ENCODE measurements around the gene LMNTD2. TPM values are rescaled to one million over a fixed set of nuclear protein-coding genes. Genes with fewer than 3 reads are reported as not detected.
A peak's percentile ranks its signal among the peaks of the same experiment; 100 is the strongest.

Gene LMNTD2
- total RNA-seq, 4 donors from 2014 or later, result 1.3 to 5.9 (median 3.2) TPM

- no peak overlapping the region for H3K4me3 ChIP-seq
- DNase-seq (ENCODE audit: low spot score in 2 of 2), result no peak
- H3K27me3 ChIP-seq, result no peaks in the 10 kb centered on the region
- peak overlapping the region in 1 of 4 donors; percentile 2 for H3K27ac ChIP-seq
- WGBS, 2 donors, result 92 to 93% methylated on average over 15 to 16 of the region's 16 CpGs
- TF ChIP-seq EP300 (IDR thresholded peaks at IDR 0.05) (no peak), POLR2A (IDR thresholded peaks at IDR 0.05) (no peak), CTCF (IDR thresholded peaks at IDR 0.05) (no peak)
- peaks cover 0 to under 1% (median 0%) of the 10 kb centered on the region in 3 donors for H3K36me3 ChIP-seq
- no peaks in the 10 kb centered on the region for H3K9me3 ChIP-seq
- H3K4me1 ChIP-seq, result peaks cover 0 to 38% (median 25%) of the 10 kb centered on the region in 4 donors
Observed at GRCh38 chr11:573146-573759, 12.7 kb upstream of the LMNTD2 start.

GRCh38 chr11:571802-572185 lies 11.3 kb upstream of the LMNTD2 start:
- H3K27me3 ChIP-seq, result no peaks in the 10 kb centered on the region
- no peak for DNase-seq (ENCODE audit: low spot score in 2 of 2)
- 70 to 84% methylated on average over 8 of the region's 8 CpGs for WGBS, 2 donors

GRCh38 chr11:569158-569885 lies 8.8 kb upstream of the LMNTD2 start:
- TF ChIP-seq CTCF (IDR thresholded peaks at IDR 0.05) (no peak), EP300 (IDR thresholded peaks at IDR 0.05) (no peak), POLR2A (IDR thresholded peaks at IDR 0.05) (no peak)
- peak overlapping the region; percentile 55 to 92 (median 88) for H3K27ac ChIP-seq
- no peaks in the 10 kb centered on the region for H3K27me3 ChIP-seq
- 22 to 34% methylated on average over 22 to 31 of the region's 36 CpGs for WGBS, 2 donors
- H3K9me3 ChIP-seq, result no peaks in the 10 kb centered on the region
- no peaks in the 10 kb centered on the region for H3K36me3 ChIP-seq
- no peak for DNase-seq (ENCODE audit: low spot score in 2 of 2)
- H3K4me3 ChIP-seq, result peak overlapping the region; percentile 31 to 79 (median 68)
- peaks cover 0 to 23% (median 9%) of the 10 kb centered on the region in 4 donors for H3K4me1 ChIP-seq

More at GRCh38 chr11:571802-572185, 11.3 kb upstream of the LMNTD2 start:
- no peaks in the 10 kb centered on the region for H3K36me3 ChIP-seq
- no peak overlapping the region for H3K4me3 ChIP-seq
- H3K9me3 ChIP-seq, result no peaks in the 10 kb centered on the region
- TF ChIP-seq POLR2A (IDR thresholded peaks at IDR 0.05) (no peak), EP300 (IDR thresholded peaks at IDR 0.05) (no peak), CTCF (IDR thresholded peaks at IDR 0.05) (no peak)
- H3K27ac ChIP-seq, result no peak overlapping the region
- peaks cover 0 to 36% (median 16%) of the 10 kb centered on the region in 4 donors for H3K4me1 ChIP-seq

- DNase-seq (ENCODE audit: low spot score in 2 of 2), result peak; percentile 80 to 83
- Histone ChIP-seq H3K27me3 (no peaks in the 10 kb centered on the region), H3K9me3 (no peaks in the 10 kb centered on the region), H3K36me3 (no peaks in the 10 kb centered on the region), H3K4me1 (peaks cover 0 to 21% (median 9%) of the 10 kb centered on the region in 4 donors), H3K4me3 (peak overlapping the region; percentile 31 to 79 (median 68)), H3K27ac (peak overlapping the region; percentile 55 to 92 (median 88))
- WGBS, 2 donors, result 1 to 2% methylated on average over 14 to 51 of the region's 123 CpGs
- peak in 1 of 2 donors; percentile 25 for TF ChIP-seq EP300 (IDR thresholded peaks at IDR 0.05)
- peak in 2 of 5 experiments; percentile 41 to 53 for TF ChIP-seq CTCF (IDR thresholded peaks at IDR 0.05)
- TF ChIP-seq POLR2A (IDR thresholded peaks at IDR 0.05), result peak; percentile 55 to 56
Observed at GRCh38 chr11:568306-569157, 8.0 kb upstream of the LMNTD2 start.

Data from tibial nerve (tissue), 4 donors.